K562 (cell line): Measurements from ENCODE around the gene KCNT1.

Source experiments
- CHD2 ChIP-seq: IDR thresholded peaks from 2 replicates; pipeline ENCODE4 v1.6.1; 2011; ENCODE audit warnings: low read depth, low read length
- CREB1 ChIP-seq, 2 experiments: sonication (generic) in 1 of 2; formaldehyde crosslinking in 1 of 2; IDR thresholded peaks; 2 replicates each; pipeline versions ENCODE4 v1.6.1 to v1.8.0; 2012 to 2022; ENCODE audit warnings: inconsistent platforms in 1 of 2, mild to moderate bottlenecking in 1 of 2, missing genetic modification reagents in 1 of 2, moderate library complexity in 1 of 2
- DEAF1 ChIP-seq: fragments of 450-650 bp; formaldehyde crosslinking; IDR thresholded peaks from 2 replicates; pipeline ENCODE4 v1.4.0; 2020; ENCODE audit warnings: mild to moderate bottlenecking, moderate library complexity
- E2F1 ChIP-seq: sonication (generic); formaldehyde crosslinking; IDR thresholded peaks from 2 replicates; pipeline ENCODE4 v1.8.1; 2023; ENCODE audit warnings: mild to moderate bottlenecking, missing genetic modification reagents, moderate library complexity
- ESRRA ChIP-seq: fragments of 450-650 bp; IDR thresholded peaks from 2 replicates; pipeline ENCODE4 v1.6.1; 2014; ENCODE audit warnings: low read depth, mild to moderate bottlenecking, moderate library complexity, borderline replicate concordance
- MAX ChIP-seq: sonication (generic); formaldehyde crosslinking; IDR thresholded peaks from 2 replicates; pipeline ENCODE4 v1.9.0; 2022; ENCODE audit warnings: mild to moderate bottlenecking, missing genetic modification reagents
- POLR2A ChIP-seq: fragments of 450-650 bp; conservative IDR thresholded peaks from 2 replicates; pipeline ENCODE4 v1.6.1; 2016
- TAF1 ChIP-seq: IDR thresholded peaks from 2 replicates; pipeline ENCODE4 v1.6.1; 2011; ENCODE audit warnings: mild to moderate bottlenecking, low read length, moderate library complexity; ENCODE audit not compliant: insufficient read depth, control insufficient read depth, severe bottlenecking; ENCODE audit errors: extremely low read depth
- ZFX ChIP-seq: sonication (generic); formaldehyde crosslinking; IDR thresholded peaks from 2 replicates; pipeline ENCODE4 v1.8.0; 2022; ENCODE audit warnings: mild to moderate bottlenecking, missing genetic modification reagents, moderate library complexity
- ZNF408 ChIP-seq: fragments of 250-450 bp; sonication (Bioruptor Pico); IDR thresholded peaks from 2 replicates; pipeline ENCODE4 v1.4.0; 2020; ENCODE audit warnings: low read depth, mild to moderate bottlenecking, moderate library complexity

- no peak for TF ChIP-seq CHD2
- TF ChIP-seq E2F1 (CRISPR knock-in tag): no peak
- TF ChIP-seq POLR2A: no peak
- TF ChIP-seq ZNF408 (CRISPR knock-in tag): no peak
- TF ChIP-seq CREB1 (IDR thresholded peaks at IDR 0.05): no peak
- no peak for TF ChIP-seq CREB1 (CRISPR knock-in tag; IDR thresholded peaks at IDR 0.05)
- TF ChIP-seq MAX (CRISPR knock-in tag): no peak
- TF ChIP-seq DEAF1 (CRISPR knock-in tag): no peak
- TF ChIP-seq ZFX (CRISPR knock-in tag): no peak
- TF ChIP-seq ESRRA: no peak
- no peak for TF ChIP-seq TAF1
Observed at GRCh38 chr9:135825435-135826187, 123.6 kb downstream of the KCNT1 start.
